Activated naive CD4-positive, alpha-beta T cell treated with anti-CD3 and anti-CD28 coated beads, Interleukin-2, amount 50 U/mL, for 24 hours (primary cell): ENCODE data around the gene ZBTB48.

Source experiments
- H3K27ac Mint-ChIP-seq: one replicate; pipeline ENCODE4 v1.8.0; 2021; ENCODE audit warnings: mild to moderate bottlenecking, mixed read lengths
- H3K27me3 Mint-ChIP-seq: one replicate; pipeline ENCODE4 v1.8.0; 2021; ENCODE audit warnings: mixed read lengths
- H3K36me3 Mint-ChIP-seq: one replicate; pipeline ENCODE4 v1.8.0; 2021; ENCODE audit warnings: mixed read lengths
- H3K4me1 Mint-ChIP-seq: one replicate; pipeline ENCODE4 v1.8.0; 2021; ENCODE audit warnings: mixed read lengths
- H3K4me3 Mint-ChIP-seq: one replicate; pipeline ENCODE4 v1.8.0; 2021; ENCODE audit warnings: mild to moderate bottlenecking, mixed read lengths
- H3K9me3 Mint-ChIP-seq: one replicate; pipeline ENCODE4 v1.8.0; 2021; ENCODE audit warnings: mixed read lengths

ZBTB48 gene

GRCh38 chr1:6613361-6614018 is 33.7 kb downstream of the ZBTB48 start, which contains the start of gene PHF13:
Gene PHF13 (plus strand): TSS chr1:6613731. CDS start chr1:6614067, 336 bp downstream.
- no peaks in the 10 kb centered on the region for H3K36me3 Mint-ChIP-seq
- peaks cover 22% of the 10 kb centered on the region for H3K4me1 Mint-ChIP-seq
- peak within 1 kb of the TSS; percentile 93 for H3K4me3 Mint-ChIP-seq
- no peaks in the 10 kb centered on the region for H3K9me3 Mint-ChIP-seq
- peak within 1 kb of the TSS; percentile 83 for H3K27ac Mint-ChIP-seq
- no peaks in the 10 kb centered on the region for H3K27me3 Mint-ChIP-seq

GRCh38 chr1:6614019-6614928 is 34.5 kb downstream of the ZBTB48 start:
- peaks cover 22% of the 10 kb centered on the region for H3K4me1 Mint-ChIP-seq
- H3K27me3 Mint-ChIP-seq = no peaks in the 10 kb centered on the region
- H3K9me3 Mint-ChIP-seq = no peaks in the 10 kb centered on the region
- H3K4me3 Mint-ChIP-seq = peak overlapping the region; percentile 87
- no peaks in the 10 kb centered on the region for H3K36me3 Mint-ChIP-seq
- no peak overlapping the region for H3K27ac Mint-ChIP-seq

- H3K27me3 Mint-ChIP-seq = no peaks in the 10 kb centered on the region
- H3K36me3 Mint-ChIP-seq = peaks cover 1% of the 10 kb centered on the region
- H3K4me3 Mint-ChIP-seq = peak overlapping the region; percentile 74
- peaks cover 22% of the 10 kb centered on the region for H3K4me1 Mint-ChIP-seq
- no peaks in the 10 kb centered on the region for H3K9me3 Mint-ChIP-seq
- H3K27ac Mint-ChIP-seq = peak overlapping the region; percentile 73
Observed at GRCh38 chr1:6614929-6615785, 35.4 kb downstream of the ZBTB48 start.

GRCh38 chr1:6619045-6619444 is 39.3 kb downstream of the ZBTB48 start:
- Mint-ChIP-seq H3K9me3 (no peaks in the 10 kb centered on the region), H3K27me3 (no peaks in the 10 kb centered on the region), H3K27ac (no peak overlapping the region), H3K36me3 (peaks cover 3% of the 10 kb centered on the region), H3K4me3 (no peak overlapping the region), H3K4me1 (peaks cover 10% of the 10 kb centered on the region)

- peaks cover 3% of the 10 kb centered on the region for H3K36me3 Mint-ChIP-seq
- H3K4me3 Mint-ChIP-seq = no peak overlapping the region
- no peaks in the 10 kb centered on the region for H3K9me3 Mint-ChIP-seq
- no peaks in the 10 kb centered on the region for H3K27me3 Mint-ChIP-seq
- H3K4me1 Mint-ChIP-seq = peaks cover 15% of the 10 kb centered on the region
- H3K27ac Mint-ChIP-seq = no peak overlapping the region
Observed at GRCh38 chr1:6621429-6622391, 41.9 kb downstream of the ZBTB48 start.

GRCh38 chr1:6622396-6623152 is 42.8 kb downstream of the ZBTB48 start:
- Mint-ChIP-seq H3K36me3 (peaks cover 4% of the 10 kb centered on the region), H3K27ac (no peak overlapping the region), H3K4me1 (peaks cover 22% of the 10 kb centered on the region), H3K27me3 (no peaks in the 10 kb centered on the region), H3K9me3 (no peaks in the 10 kb centered on the region), H3K4me3 (no peak overlapping the region)

- Mint-ChIP-seq H3K4me1 (peaks cover 30% of the 10 kb centered on the region), H3K27ac (no peak overlapping the region), H3K9me3 (no peaks in the 10 kb centered on the region), H3K36me3 (peaks cover 8% of the 10 kb centered on the region), H3K4me3 (no peak overlapping the region), H3K27me3 (no peaks in the 10 kb centered on the region)
Observed at GRCh38 chr1:6623269-6623965, 43.6 kb downstream of the ZBTB48 start.

- H3K4me3 Mint-ChIP-seq = peak within 1 kb of the TSS; percentile 94
- peak within 1 kb of the TSS; percentile 93 for H3K27ac Mint-ChIP-seq
- H3K27me3 Mint-ChIP-seq = no peaks in the 10 kb centered on the region
- H3K4me1 Mint-ChIP-seq = peaks cover 35% of the 10 kb centered on the region
- H3K9me3 Mint-ChIP-seq = no peaks in the 10 kb centered on the region
- peaks cover 8% of the 10 kb centered on the region for H3K36me3 Mint-ChIP-seq
Observed at GRCh38 chr1:6624710-6625583, 45.2 kb downstream of the ZBTB48 start, which contains the start of gene THAP3. Gene THAP3 (plus strand): TSS chr1:6624868. CDS start chr1:6625219, 351 bp downstream.

- Mint-ChIP-seq H3K4me3 (peak overlapping the region; percentile 94), H3K4me1 (peaks cover 35% of the 10 kb centered on the region), H3K36me3 (peaks cover 5% of the 10 kb centered on the region), H3K27me3 (no peaks in the 10 kb centered on the region), H3K27ac (peak overlapping the region; percentile 93), H3K9me3 (no peaks in the 10 kb centered on the region)
Observed at GRCh38 chr1:6625584-6626149, 45.9 kb downstream of the ZBTB48 start.

- Mint-ChIP-seq H3K27ac (no peak overlapping the region), H3K27me3 (no peaks in the 10 kb centered on the region), H3K4me1 (peaks cover 35% of the 10 kb centered on the region), H3K36me3 (peaks cover 5% of the 10 kb centered on the region), H3K4me3 (peak overlapping the region; percentile 94), H3K9me3 (no peaks in the 10 kb centered on the region)
Observed at GRCh38 chr1:6627031-6627430, 47.2 kb downstream of the ZBTB48 start.

GRCh38 chr1:6627841-6628545 is 48.2 kb downstream of the ZBTB48 start:
- Mint-ChIP-seq H3K27ac (no peak overlapping the region), H3K9me3 (no peaks in the 10 kb centered on the region), H3K27me3 (no peaks in the 10 kb centered on the region), H3K4me1 (peaks cover 35% of the 10 kb centered on the region), H3K4me3 (peak overlapping the region; percentile 94), H3K36me3 (peaks cover 5% of the 10 kb centered on the region)

GRCh38 chr1:6628971-6629479 is 49.2 kb downstream of the ZBTB48 start:
- H3K9me3 Mint-ChIP-seq = no peaks in the 10 kb centered on the region
- H3K36me3 Mint-ChIP-seq = peaks cover 5% of the 10 kb centered on the region
- peak overlapping the region; percentile 49 for H3K27ac Mint-ChIP-seq
- no peak overlapping the region for H3K4me3 Mint-ChIP-seq
- H3K4me1 Mint-ChIP-seq = peaks cover 35% of the 10 kb centered on the region
- H3K27me3 Mint-ChIP-seq = no peaks in the 10 kb centered on the region
